Activated CD8-positive, alpha-beta T cell treated with anti-CD3 and anti-CD28 coated beads for 36 hours (primary cell): ENCODE data around the gene PGA4. TPM values are rescaled to one million over a fixed set of nuclear protein-coding genes. Genes with fewer than 3 reads are reported as not detected.
"Not testable (repeated sequence)": the region's sequence is repeated elsewhere in the genome, so short reads cannot be mapped to it uniquely, and the experiment has no call there.

Source experiments
- ATAC-seq: fragments of 200-7000 bp; cut with Tn5 transposase; one replicate; pipeline ENCODE4 v1.10.0; 2021; ENCODE audit warnings: mild to moderate bottlenecking, moderate library complexity
- CTCF ChIA-PET: fragments of 350-600 bp; sonication (Branson Sonifier 250); formaldehyde crosslinking; loops from one replicate; lab custom pipeline; 2021; ENCODE audit warnings: antibody characterized with exemption; lab: Charles Lee
- POLR2A ChIA-PET: fragments of 350-600 bp; sonication (Branson Sonifier 250); formaldehyde crosslinking; loops from one replicate; lab custom pipeline; 2021; ENCODE audit warnings: antibody characterized with exemption; lab: Charles Lee
- DNase-seq: peaks from one replicate; pipeline ENCODE4 v3.0.0-alpha.2; 2020
- H3K27ac Mint-ChIP-seq: one replicate; pipeline ENCODE4 v1.8.0; 2021; ENCODE audit warnings: mild to moderate bottlenecking, mixed read lengths
- H3K27me3 Mint-ChIP-seq: one replicate; pipeline ENCODE4 v1.8.0; 2021; ENCODE audit warnings: mixed read lengths
- H3K36me3 Mint-ChIP-seq: one replicate; pipeline ENCODE4 v1.8.0; 2021; ENCODE audit warnings: low read depth, mixed read lengths
- H3K4me1 Mint-ChIP-seq: one replicate; pipeline ENCODE4 v1.8.0; 2021; ENCODE audit warnings: low read depth, mixed read lengths
- H3K4me3 Mint-ChIP-seq: one replicate; pipeline ENCODE4 v1.8.0; 2021; ENCODE audit warnings: mild to moderate bottlenecking, moderate library complexity, mixed read lengths
- H3K9me3 Mint-ChIP-seq: one replicate; pipeline ENCODE4 v1.8.0; 2021; ENCODE audit warnings: mixed read lengths
- intact Hi-C: fragments of 100-400 bp; cut with micrococcal nuclease; formaldehyde crosslinking; loops from one replicate; pipeline ENCODE4 v1.10.0; 2022
- total RNA-seq, 2 experiments: library from RNA; stranded (reverse); gene quantifications; one replicate each; pipeline ENCODE4 v1.2.3, GENCODE V29; 2021

Gene PGA4
- total RNA-seq, 2 experiments from 2014 or later, result not detected

GRCh38 chr11:61213711-61214324 is 8.3 kb upstream of the PGA4 start:
- H3K4me3 Mint-ChIP-seq, H3K4me1 Mint-ChIP-seq, ATAC-seq, H3K36me3 Mint-ChIP-seq, intact Hi-C loops, H3K27me3 Mint-ChIP-seq, H3K9me3 Mint-ChIP-seq, H3K27ac Mint-ChIP-seq, DNase-seq, CTCF ChIA-PET, POLR2A ChIA-PET: not testable (repeated sequence)

GRCh38 chr11:61218306-61218705 is 3.8 kb upstream of the PGA4 start:
- DNase-seq, POLR2A ChIA-PET, H3K36me3 Mint-ChIP-seq, H3K27ac Mint-ChIP-seq, H3K9me3 Mint-ChIP-seq, ATAC-seq, H3K27me3 Mint-ChIP-seq, CTCF ChIA-PET, H3K4me3 Mint-ChIP-seq, H3K4me1 Mint-ChIP-seq, intact Hi-C loops: not testable (repeated sequence)

- H3K4me1 Mint-ChIP-seq, POLR2A ChIA-PET, H3K4me3 Mint-ChIP-seq, H3K36me3 Mint-ChIP-seq, DNase-seq, H3K9me3 Mint-ChIP-seq, ATAC-seq, H3K27me3 Mint-ChIP-seq, intact Hi-C loops, CTCF ChIA-PET, H3K27ac Mint-ChIP-seq: not testable (repeated sequence)
Measured at GRCh38 chr11:61219016-61219415, 3.1 kb upstream of the PGA4 start.

- H3K27ac Mint-ChIP-seq, DNase-seq, CTCF ChIA-PET, intact Hi-C loops, POLR2A ChIA-PET, H3K4me1 Mint-ChIP-seq, ATAC-seq, H3K27me3 Mint-ChIP-seq, H3K36me3 Mint-ChIP-seq, H3K9me3 Mint-ChIP-seq, H3K4me3 Mint-ChIP-seq: not testable (repeated sequence)
Measured at GRCh38 chr11:61222692-61223091, 545 bp downstream of the PGA4 start.

- ATAC-seq, DNase-seq, H3K9me3 Mint-ChIP-seq, H3K27ac Mint-ChIP-seq, intact Hi-C loops, H3K4me1 Mint-ChIP-seq, CTCF ChIA-PET, POLR2A ChIA-PET, H3K36me3 Mint-ChIP-seq, H3K27me3 Mint-ChIP-seq, H3K4me3 Mint-ChIP-seq: not testable (repeated sequence)
Measured at GRCh38 chr11:61226457-61227137, 4.5 kb downstream of the PGA4 start.

- DNase-seq, H3K4me3 Mint-ChIP-seq, H3K9me3 Mint-ChIP-seq, intact Hi-C loops, ATAC-seq, POLR2A ChIA-PET, H3K36me3 Mint-ChIP-seq, H3K27ac Mint-ChIP-seq, CTCF ChIA-PET, H3K4me1 Mint-ChIP-seq, H3K27me3 Mint-ChIP-seq: not testable (repeated sequence)
Measured at GRCh38 chr11:61229458-61229857, 7.3 kb downstream of the PGA4 start.

- POLR2A ChIA-PET, H3K4me3 Mint-ChIP-seq, intact Hi-C loops: not testable (repeated sequence)
Measured at GRCh38 chr11:61231033-61231432, 8.9 kb downstream of the PGA4 start.

GRCh38 chr11:61231585-61231984 is 9.4 kb downstream of the PGA4 start:
- H3K9me3 Mint-ChIP-seq, H3K27me3 Mint-ChIP-seq, H3K36me3 Mint-ChIP-seq, H3K4me3 Mint-ChIP-seq, CTCF ChIA-PET, DNase-seq, intact Hi-C loops, H3K4me1 Mint-ChIP-seq, ATAC-seq, H3K27ac Mint-ChIP-seq, POLR2A ChIA-PET: not testable (repeated sequence)

More at GRCh38 chr11:61231033-61231432, 8.9 kb downstream of the PGA4 start:
- CTCF ChIA-PET, DNase-seq, H3K27ac Mint-ChIP-seq, ATAC-seq, H3K4me1 Mint-ChIP-seq, H3K27me3 Mint-ChIP-seq, H3K36me3 Mint-ChIP-seq, H3K9me3 Mint-ChIP-seq: not testable (repeated sequence)

GRCh38 chr11:61232548-61233145 is 10.5 kb downstream of the PGA4 start:
- H3K27ac Mint-ChIP-seq, ATAC-seq, H3K4me3 Mint-ChIP-seq, H3K4me1 Mint-ChIP-seq, H3K36me3 Mint-ChIP-seq, H3K9me3 Mint-ChIP-seq, DNase-seq, intact Hi-C loops, CTCF ChIA-PET, POLR2A ChIA-PET, H3K27me3 Mint-ChIP-seq: not testable (repeated sequence)

- CTCF ChIA-PET, H3K4me3 Mint-ChIP-seq, H3K9me3 Mint-ChIP-seq, H3K36me3 Mint-ChIP-seq, H3K27me3 Mint-ChIP-seq, intact Hi-C loops, H3K4me1 Mint-ChIP-seq, DNase-seq, ATAC-seq, H3K27ac Mint-ChIP-seq, POLR2A ChIA-PET: not testable (repeated sequence)
Measured at GRCh38 chr11:61237130-61237529, 15.0 kb downstream of the PGA4 start.

GRCh38 chr11:61240288-61240687 is 18.1 kb downstream of the PGA4 start:
- H3K27ac Mint-ChIP-seq, POLR2A ChIA-PET, H3K9me3 Mint-ChIP-seq, DNase-seq, H3K36me3 Mint-ChIP-seq, CTCF ChIA-PET, intact Hi-C loops, H3K27me3 Mint-ChIP-seq, ATAC-seq, H3K4me3 Mint-ChIP-seq, H3K4me1 Mint-ChIP-seq: not testable (repeated sequence)

GRCh38 chr11:61240875-61241274 is 18.7 kb downstream of the PGA4 start, which contains the start of gene PGA5:
TSS of gene PGA5 (plus strand) at chr11:61241175. CDS start at chr11:61241227, 52 bp downstream.
- H3K4me1 Mint-ChIP-seq, H3K9me3 Mint-ChIP-seq, ATAC-seq, POLR2A ChIA-PET, H3K27me3 Mint-ChIP-seq, intact Hi-C loops, DNase-seq, H3K27ac Mint-ChIP-seq, H3K4me3 Mint-ChIP-seq, H3K36me3 Mint-ChIP-seq, CTCF ChIA-PET: not testable (repeated sequence)
